GM12878 (cell line): ENCODE data around the gene CDKL5.

Experiments used
- ASH2L ChIP-seq: fragments of 300-600, 200-600 bp; sonication (generic); IDR thresholded peaks from 2 replicates; pipeline ENCODE4 v1.6.1; 2017; ENCODE audit warnings: low read depth, mild to moderate bottlenecking, borderline replicate concordance
- CTCF ChIP-seq, 3 experiments: IDR thresholded peaks in 2 of 3; conservative IDR thresholded peaks in 1 of 3; 2 replicates each; pipeline ENCODE4 v1.5.1; 2011; ENCODE audit warnings: low read depth in 3 of 3, low read length in 3 of 3, mild to moderate bottlenecking in 3 of 3, control low read depth in 2 of 3, moderate library complexity in 2 of 3, inconsistent platforms in 1 of 3, mixed read lengths in 1 of 3; ENCODE audit not compliant: control insufficient read depth in 2 of 3, insufficient read depth in 1 of 3; ENCODE audit errors: extremely low read depth in 1 of 3
- DPF2 ChIP-seq: fragments of 450-650 bp; IDR thresholded peaks from 2 replicates; pipeline ENCODE4 v1.6.1; 2017; ENCODE audit warnings: mild to moderate bottlenecking
- ETV6 ChIP-seq, 2 experiments: fragments of 450-650 bp in 1 of 2; IDR thresholded peaks in 1 of 2; conservative IDR thresholded peaks in 1 of 2; 2 replicates each; pipeline ENCODE4 v1.6.1; 2014; ENCODE audit warnings: antibody characterized with exemption in 1 of 2, borderline replicate concordance in 1 of 2, low read depth in 1 of 2, mild to moderate bottlenecking in 1 of 2, moderate library complexity in 1 of 2
- EZH2 ChIP-seq: IDR thresholded peaks from 2 replicates; pipeline ENCODE4 v1.6.1; 2012; ENCODE audit warnings: low read depth, mild to moderate bottlenecking, control low read depth, inconsistent platforms, low read length, borderline replicate concordance; ENCODE audit not compliant: control insufficient read depth
- MAX ChIP-seq: IDR thresholded peaks from 2 replicates; pipeline ENCODE4 v1.6.1; 2012; ENCODE audit warnings: low read depth, low read length, improper control_type of control experiment
- NR2C1 ChIP-seq: fragments of 450-650 bp; IDR thresholded peaks from 2 replicates; pipeline ENCODE4 v1.6.1; 2017; ENCODE audit warnings: antibody characterized with exemption, mild to moderate bottlenecking, moderate library complexity
- POLR2A ChIP-seq: IDR thresholded peaks from 2 replicates; pipeline ENCODE4 v1.6.1; 2011; ENCODE audit warnings: low read depth, mild to moderate bottlenecking, low read length
- RAD51 ChIP-seq: fragments of 450-650 bp; IDR thresholded peaks from 2 replicates; pipeline ENCODE4 v1.6.1; 2016; ENCODE audit warnings: moderate library complexity, mild to moderate bottlenecking, inconsistent platforms
- ZBTB4 ChIP-seq: fragments of 450-650 bp; formaldehyde crosslinking; IDR thresholded peaks from 2 replicates; pipeline ENCODE4 v1.4.0; 2022; ENCODE audit warnings: mild to moderate bottlenecking, moderate library complexity
- TF ChIP-seq, protein P1 (sequence below): IDR thresholded peaks from 2 replicates; pipeline ENCODE4 v1.6.1; 2012; ENCODE audit warnings: low read depth, low read length, improper control_type of control experiment

- TF ChIP-seq EZH2 = no peak
- no peak for TF ChIP-seq CTCF (IDR thresholded peaks at IDR 0.05 in 2 of 3, conservative IDR thresholded peaks at IDR 0.05 in 1 of 3; ENCODE audit: control insufficient read depth in 2 of 3, extremely low read depth in 1 of 3, insufficient read depth in 1 of 3, low read depth in 3 of 3, low read length in 3 of 3)
- no peak for TF ChIP-seq DPF2
- TF ChIP-seq POLR2A = no peak
- TF ChIP-seq ZBTB4 (CRISPR knock-in tag) = no peak
- TF ChIP-seq NR2C1 = no peak
- peak in 1 of 2 experiments; percentile 49; a peak in 1 of 4 replicates for TF ChIP-seq ETV6 (conservative IDR thresholded peaks at IDR 0.05 in 1 of 2, IDR thresholded peaks at IDR 0.05 in 1 of 2; ENCODE audit: borderline replicate concordance in 1 of 2, low read depth in 1 of 2)
- no peak for TF ChIP-seq RAD51
- TF ChIP-seq ASH2L = no peak
- TF ChIP-seq, protein P1, sequence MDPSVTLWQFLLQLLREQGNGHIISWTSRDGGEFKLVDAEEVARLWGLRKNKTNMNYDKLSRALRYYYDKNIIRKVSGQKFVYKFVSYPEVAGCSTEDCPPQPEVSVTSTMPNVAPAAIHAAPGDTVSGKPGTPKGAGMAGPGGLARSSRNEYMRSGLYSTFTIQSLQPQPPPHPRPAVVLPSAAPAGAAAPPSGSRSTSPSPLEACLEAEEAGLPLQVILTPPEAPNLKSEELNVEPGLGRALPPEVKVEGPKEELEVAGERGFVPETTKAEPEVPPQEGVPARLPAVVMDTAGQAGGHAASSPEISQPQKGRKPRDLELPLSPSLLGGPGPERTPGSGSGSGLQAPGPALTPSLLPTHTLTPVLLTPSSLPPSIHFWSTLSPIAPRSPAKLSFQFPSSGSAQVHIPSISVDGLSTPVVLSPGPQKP = no peak
- TF ChIP-seq MAX = no peak
Measured at GRCh38 chrX:18537524-18537923, 112.1 kb downstream of the CDKL5 start.
